Karpas-422 (cell line): Measurements from ENCODE around the gene C16orf74. TPM values are rescaled to one million over a fixed set of nuclear protein-coding genes. Genes with fewer than 3 reads are reported as not detected.

ENCODE experiments used
- DNase-seq: peaks from one replicate; pipeline ENCODE4 v3.0.0-alpha.2; 2015
- H2AFZ ChIP-seq: fragments of 200-600 bp; sonication (generic); 2 replicates; pipeline ENCODE4 v1.6.1; 2014; ENCODE audit warnings: antibody characterized with exemption, low read length, mixed read lengths
- H3K27ac ChIP-seq: fragments of 200-600 bp; sonication (generic); 2 replicates; pipeline ENCODE4 v1.5.1; 2014; ENCODE audit warnings: mild to moderate bottlenecking, low read length, moderate library complexity
- H3K27me3 ChIP-seq: fragments of 200-600 bp; sonication (generic); 2 replicates; pipeline ENCODE4 v1.6.1; 2014; ENCODE audit warnings: low read length, mixed read lengths
- H3K36me3 ChIP-seq: fragments of 200-600 bp; sonication (generic); 2 replicates; pipeline ENCODE4 v1.6.1; 2014; ENCODE audit warnings: low read length, mixed read lengths; ENCODE audit not compliant: insufficient read depth
- H3K4me1 ChIP-seq: fragments of 200-600 bp; sonication (generic); 2 replicates; pipeline ENCODE4 v1.6.1; 2014; ENCODE audit warnings: mild to moderate bottlenecking, low read length, mixed read lengths
- H3K4me2 ChIP-seq: fragments of 200-600 bp; sonication (generic); 2 replicates; pipeline ENCODE4 v1.6.1; 2014; ENCODE audit warnings: low read length, low read depth, mild to moderate bottlenecking; ENCODE audit not compliant: poor library complexity, severe bottlenecking
- H3K4me3 ChIP-seq: fragments of 200-600 bp; sonication (generic); 2 replicates; pipeline ENCODE4 v1.5.1; 2014; ENCODE audit warnings: mild to moderate bottlenecking, antibody characterized with exemption, low read length, mixed read lengths
- H3K79me2 ChIP-seq: fragments of 200-600 bp; sonication (generic); 2 replicates; pipeline ENCODE4 v1.6.1; 2014; ENCODE audit warnings: mild to moderate bottlenecking, low read length, mixed read lengths
- H3K9ac ChIP-seq: fragments of 200-600 bp; sonication (generic); 2 replicates; pipeline ENCODE4 v1.6.0; 2014; ENCODE audit warnings: low read length
- H3K9me2 ChIP-seq: fragments of 200-600 bp; sonication (generic), shearing (Covaris generic); replicated peaks from 2 replicates; pipeline ENCODE4 v1.6.0; 2014; ENCODE audit warnings: mild to moderate bottlenecking, low read length, moderate library complexity; ENCODE audit not compliant: insufficient read depth
- H3K9me3 ChIP-seq: fragments of 300-700, 200-600 bp; sonication (generic); 2 replicates; pipeline ENCODE4 v1.6.1; 2014; ENCODE audit warnings: low read length, mixed read lengths
- H4K20me1 ChIP-seq: fragments of 200-600 bp; sonication (generic); 2 replicates; pipeline ENCODE4 v1.6.1; 2014; ENCODE audit warnings: mild to moderate bottlenecking, antibody characterized with exemption, low read length, low read depth; ENCODE audit not compliant: insufficient read depth
- total RNA-seq: library from RNA; depleted of rRNA; stranded (reverse); fragments of >200 nt; shearing (Covaris generic); gene quantifications from 2 replicates; pipeline ENCODE4 v1.2.3, GENCODE V29; 2014; ENCODE audit warnings: low replicate concordance

The C16orf74 gene
- total RNA-seq, 1 experiment from 2014 or later = 13.3 TPM

- Histone ChIP-seq H3K27ac (no peak overlapping the region), H4K20me1 (no peaks in the 10 kb centered on the region), H3K9me3 (no peaks in the 10 kb centered on the region), H3K4me3 (no peak overlapping the region), H3K36me3 (no peaks in the 10 kb centered on the region), H3K27me3 (no peaks in the 10 kb centered on the region), H3K79me2 (no peaks in the 10 kb centered on the region), H3K9me2 (no peaks in the 10 kb centered on the region), H3K9ac (no peak overlapping the region), H3K4me2 (no peak overlapping the region), H2AFZ (no peak overlapping the region), H3K4me1 (no peaks in the 10 kb centered on the region)
- DNase-seq = no peak
These were observed 51.8 kb downstream of the C16orf74 start for GRCh38 chr16:85698935-85699558.

- no peaks in the 10 kb centered on the region for H4K20me1 ChIP-seq
These were observed 52.4 kb downstream of the C16orf74 start for GRCh38 chr16:85698459-85698891.

GRCh38 chr16:85697431-85697830 lies 53.5 kb downstream of the C16orf74 start:
- no peaks in the 10 kb centered on the region for H3K9me2 ChIP-seq
- H3K4me1 ChIP-seq = no peaks in the 10 kb centered on the region
- no peaks in the 10 kb centered on the region for H4K20me1 ChIP-seq
- no peaks in the 10 kb centered on the region for H3K36me3 ChIP-seq
- H3K4me2 ChIP-seq = no peak overlapping the region
- DNase-seq = no peak
- H3K9ac ChIP-seq = no peak overlapping the region
- H3K9me3 ChIP-seq = no peaks in the 10 kb centered on the region
- no peaks in the 10 kb centered on the region for H3K27me3 ChIP-seq
- no peak overlapping the region for H3K27ac ChIP-seq
- no peaks in the 10 kb centered on the region for H3K79me2 ChIP-seq
- no peak overlapping the region for H3K4me3 ChIP-seq
- H2AFZ ChIP-seq = no peak overlapping the region

More at GRCh38 chr16:85698459-85698891, 52.4 kb downstream of the C16orf74 start:
- no peaks in the 10 kb centered on the region for H3K27me3 ChIP-seq
- no peaks in the 10 kb centered on the region for H3K9me3 ChIP-seq
- no peaks in the 10 kb centered on the region for H3K36me3 ChIP-seq
- no peak overlapping the region for H3K4me2 ChIP-seq
- no peak for DNase-seq
- no peak overlapping the region for H3K27ac ChIP-seq
- no peaks in the 10 kb centered on the region for H3K4me1 ChIP-seq
- H3K4me3 ChIP-seq = no peak overlapping the region
- H2AFZ ChIP-seq = no peak overlapping the region
- H3K9me2 ChIP-seq = no peaks in the 10 kb centered on the region
- H3K79me2 ChIP-seq = no peaks in the 10 kb centered on the region
- no peak overlapping the region for H3K9ac ChIP-seq

- Histone ChIP-seq H3K9me3 (no peaks in the 10 kb centered on the region), H3K9ac (no peak overlapping the region), H3K4me1 (no peaks in the 10 kb centered on the region), H3K9me2 (no peaks in the 10 kb centered on the region), H3K4me3 (no peak overlapping the region), H2AFZ (no peak overlapping the region), H4K20me1 (no peaks in the 10 kb centered on the region), H3K27me3 (no peaks in the 10 kb centered on the region), H3K27ac (no peak overlapping the region), H3K4me2 (no peak overlapping the region), H3K79me2 (no peaks in the 10 kb centered on the region), H3K36me3 (no peaks in the 10 kb centered on the region)
- DNase-seq = no peak
These were observed 54.1 kb downstream of the C16orf74 start for GRCh38 chr16:85696781-85697180.

GRCh38 chr16:85695196-85696128 lies 55.4 kb downstream of the C16orf74 start:
- Histone ChIP-seq H3K9me3 (no peaks in the 10 kb centered on the region), H3K4me1 (no peaks in the 10 kb centered on the region), H3K36me3 (no peaks in the 10 kb centered on the region), H2AFZ (no peak overlapping the region), H3K4me3 (no peak overlapping the region), H3K27me3 (no peaks in the 10 kb centered on the region), H3K27ac (no peak overlapping the region), H3K9ac (no peak overlapping the region), H4K20me1 (no peaks in the 10 kb centered on the region), H3K79me2 (no peaks in the 10 kb centered on the region), H3K4me2 (no peak overlapping the region), H3K9me2 (no peaks in the 10 kb centered on the region)
- DNase-seq = no peak

GRCh38 chr16:85690469-85691064 lies 60.3 kb downstream of the C16orf74 start:
- Histone ChIP-seq H3K27me3 (no peaks in the 10 kb centered on the region), H3K4me1 (peaks cover 38% of the 10 kb centered on the region), H2AFZ (no peak overlapping the region), H4K20me1 (no peaks in the 10 kb centered on the region), H3K9ac (no peak overlapping the region), H3K4me3 (no peak overlapping the region), H3K27ac (no peak overlapping the region), H3K36me3 (no peaks in the 10 kb centered on the region), H3K9me2 (no peaks in the 10 kb centered on the region), H3K4me2 (no peak overlapping the region), H3K9me3 (no peaks in the 10 kb centered on the region), H3K79me2 (peaks cover 19% of the 10 kb centered on the region)
- DNase-seq = no peak

GRCh38 chr16:85689950-85690320 lies 61.0 kb downstream of the C16orf74 start:
- no peaks in the 10 kb centered on the region; the same call in 1 of the 2 replicates for H3K36me3 ChIP-seq
- H3K27ac ChIP-seq = no peak overlapping the region
- H3K9me2 ChIP-seq = no peaks in the 10 kb centered on the region
- H3K27me3 ChIP-seq = no peaks in the 10 kb centered on the region
- no peaks in the 10 kb centered on the region for H3K9me3 ChIP-seq
- no peak for DNase-seq
- no peak overlapping the region for H3K9ac ChIP-seq
- H3K4me3 ChIP-seq = no peak overlapping the region
- no peak overlapping the region for H3K4me2 ChIP-seq
- H3K79me2 ChIP-seq = peaks cover 24% of the 10 kb centered on the region
- no peaks in the 10 kb centered on the region for H4K20me1 ChIP-seq
- peaks cover 38% of the 10 kb centered on the region for H3K4me1 ChIP-seq
- H2AFZ ChIP-seq = no peak overlapping the region
